HEK293 (cell line): ENCODE data around the gene SEC61G.

Experiments
- CTCF ChIA-PET: fragments of 350-600 bp; formaldehyde crosslinking; extraction: SDS; loops from one replicate; lab custom pipeline; 2021; ENCODE audit warnings: antibody characterized with exemption; lab: Yijun Ruan, JAX
- POLR2A ChIA-PET: fragments of 300-600 bp; formaldehyde crosslinking; extraction: SDS; loops from one replicate; lab custom pipeline; 2020; ENCODE audit warnings: antibody characterized with exemption, inconsistent platforms; lab: Yijun Ruan, JAX
- H3K27ac ChIP-seq: fragments of 200-500 bp; sonication (Bioruptor generic); 2 replicates; pipeline ENCODE4 v1.5.1; 2014; ENCODE audit warnings: low read depth, low read length, control low read depth, inconsistent platforms; ENCODE audit errors: extremely low read depth
- H3K36me3 ChIP-seq, 2 experiments: fragments of 200-500 bp in 1 of 2; sonication (Bioruptor generic) in 1 of 2; 1 replicate in 1 of 2; 2 replicates in 1 of 2; pipeline ENCODE4 v1.5.1; 2014 to 2017; ENCODE audit warnings: inconsistent platforms in 2 of 2, low read length in 2 of 2; ENCODE audit not compliant: control insufficient read depth in 2 of 2, insufficient read depth in 1 of 2
- H3K4me1 ChIP-seq: fragments of 200-500 bp; sonication (Bioruptor generic); 2 replicates; pipeline ENCODE4 v1.5.1; 2014; ENCODE audit warnings: mild to moderate bottlenecking, low read length, inconsistent platforms; ENCODE audit not compliant: control insufficient read depth, insufficient read depth
- H3K4me3 ChIP-seq: 2 replicates; pipeline ENCODE4 v1.5.1; 2011; ENCODE audit warnings: low read depth, mild to moderate bottlenecking, control low read depth, low read length, moderate library complexity
- H3K9me3 ChIP-seq: fragments of 200-500 bp; sonication (Bioruptor generic); 2 replicates; pipeline ENCODE4 v1.5.1; 2014; ENCODE audit warnings: low read depth, low read length, inconsistent platforms; ENCODE audit not compliant: control insufficient read depth, insufficient read depth
- ATF2 ChIP-seq: fragments of 450-650 bp; formaldehyde crosslinking; IDR thresholded peaks from 2 replicates; pipeline ENCODE4 v1.5.1; 2016; ENCODE audit warnings: missing biosample characterization, missing genetic modification characterization, low read depth
- EGR2 ChIP-seq: fragments of 450-650 bp; formaldehyde crosslinking; IDR thresholded peaks from 2 replicates; pipeline ENCODE4 v1.5.1; 2016; ENCODE audit warnings: low read depth, missing biosample characterization, missing genetic modification characterization
- ELK4 ChIP-seq: IDR thresholded peaks from 2 replicates; pipeline ENCODE4 v1.6.1; 2011; ENCODE audit warnings: mild to moderate bottlenecking, low read depth, low read length, borderline replicate concordance
- HOXC10 ChIP-seq: sonication (generic); formaldehyde crosslinking; IDR thresholded peaks from 2 replicates; pipeline ENCODE4 v1.8.1; 2023; ENCODE audit warnings: mild to moderate bottlenecking, missing genetic modification reagents
- MEIS1 ChIP-seq: sonication (generic); formaldehyde crosslinking; IDR thresholded peaks from 2 replicates; pipeline ENCODE4 v1.8.1; 2022; ENCODE audit warnings: missing genetic modification reagents, mild to moderate bottlenecking, borderline replicate concordance
- ZBTB11 ChIP-seq: fragments of 450-650 bp; formaldehyde crosslinking; conservative IDR thresholded peaks from 2 replicates; pipeline ENCODE4 v1.5.1; 2016; ENCODE audit warnings: low read depth, missing biosample characterization, missing genetic modification characterization
- ZBTB17 ChIP-seq: fragments of 450-650 bp; formaldehyde crosslinking; IDR thresholded peaks from 2 replicates; pipeline ENCODE4 v1.5.1; 2016; ENCODE audit warnings: missing biosample characterization, missing genetic modification characterization
- ZBTB20 ChIP-seq: fragments of 450-650 bp; formaldehyde crosslinking; IDR thresholded peaks from 2 replicates; pipeline ENCODE4 v1.5.1; 2016; ENCODE audit warnings: missing biosample characterization, missing genetic modification characterization
- ZEB2 ChIP-seq: fragments of 450-650 bp; formaldehyde crosslinking; IDR thresholded peaks from 2 replicates; pipeline ENCODE4 v1.5.1; 2016; ENCODE audit warnings: missing biosample characterization, missing genetic modification characterization
- ZNF10 ChIP-seq: fragments of 450-650 bp; formaldehyde crosslinking; IDR thresholded peaks from 2 replicates; pipeline ENCODE4 v1.5.1; 2017; ENCODE audit warnings: missing biosample characterization, missing genetic modification characterization
- ZNF174 ChIP-seq: fragments of 450-650 bp; formaldehyde crosslinking; IDR thresholded peaks from 2 replicates; pipeline ENCODE4 v1.5.0; 2017; ENCODE audit warnings: missing biosample characterization, mild to moderate bottlenecking, missing genetic modification characterization
- ZNF211 ChIP-seq: fragments of 450-650 bp; formaldehyde crosslinking; IDR thresholded peaks from 2 replicates; pipeline ENCODE4 v1.5.1; 2016; ENCODE audit warnings: low read depth, missing biosample characterization, missing genetic modification characterization
- ZNF274 ChIP-seq, 2 experiments: fragments of 200-500 bp in 1 of 2; fragments of 450-650 bp in 1 of 2; sonication (Bioruptor generic) in 1 of 2; formaldehyde crosslinking in 1 of 2; IDR thresholded peaks; 2 replicates each; pipeline versions ENCODE4 v1.5.1 to v1.6.1; 2014 to 2016; ENCODE audit warnings: borderline replicate concordance in 1 of 2, inconsistent platforms in 1 of 2, low read length in 1 of 2, missing biosample characterization in 1 of 2, missing genetic modification characterization in 1 of 2
- ZNF292 ChIP-seq: fragments of 450-650 bp; formaldehyde crosslinking; IDR thresholded peaks from 2 replicates; pipeline ENCODE4 v1.5.1; 2016; ENCODE audit warnings: low read depth, missing biosample characterization, missing genetic modification characterization, borderline replicate concordance
- ZNF37A ChIP-seq: fragments of 450-650 bp; IDR thresholded peaks from 2 replicates; pipeline ENCODE4 v1.5.1; 2018; ENCODE audit warnings: missing biosample characterization, missing genetic modification characterization
- ZNF501 ChIP-seq: fragments of 450-650 bp; formaldehyde crosslinking; IDR thresholded peaks from 2 replicates; pipeline ENCODE4 v1.5.1; 2016; ENCODE audit warnings: missing biosample characterization, missing genetic modification characterization
- ZNF518A ChIP-seq: fragments of 450-650 bp; formaldehyde crosslinking; conservative IDR thresholded peaks from 2 replicates; pipeline ENCODE4 v1.5.1; 2016; ENCODE audit warnings: low read depth, missing biosample characterization, missing genetic modification characterization
- ZNF544 ChIP-seq: fragments of 450-650 bp; formaldehyde crosslinking; IDR thresholded peaks from 2 replicates; pipeline ENCODE4 v1.5.0; 2017; ENCODE audit warnings: missing biosample characterization, missing genetic modification characterization
- ZNF571 ChIP-seq: fragments of 450-650 bp; formaldehyde crosslinking; IDR thresholded peaks from 2 replicates; pipeline ENCODE4 v1.5.0; 2017; ENCODE audit warnings: missing biosample characterization, missing genetic modification characterization
- ZNF580 ChIP-seq: fragments of 450-650 bp; formaldehyde crosslinking; IDR thresholded peaks from 2 replicates; pipeline ENCODE4 v1.5.1; 2016; ENCODE audit warnings: missing biosample characterization, missing genetic modification characterization
- ZNF76 ChIP-seq: fragments of 450-650 bp; formaldehyde crosslinking; IDR thresholded peaks from 2 replicates; pipeline ENCODE4; 2016; ENCODE audit warnings: low read depth, missing biosample characterization, missing genetic modification characterization, borderline replicate concordance

The SEC61G gene

GRCh38 chr7:54758702-54759592 is at the start of gene SEC61G:
Gene SEC61G (minus strand): TSS chr7:54759211. CDS start chr7:54757588, 1,623 bp downstream.
- peaks cover 6 to 18% of the 10 kb centered on the region in 2 experiments for H3K36me3 ChIP-seq
- peak within 1 kb of the TSS; percentile 98 for H3K4me3 ChIP-seq
- peaks cover 4% of the 10 kb centered on the region; the same call in 1 of the 2 replicates for H3K4me1 ChIP-seq
- ChIA-PET CTCF (interaction anchor here (0.6 to 4.9 kb wide), 5 partner anchors 15 to 884 kb away, joined by 3 to 34 read pairs (median 6); no protein-coding TSS in a partner anchor), POLR2A (interaction anchor here (0.6 to 1.8 kb wide), 17 partner anchors 9 to 1347 kb away, joined by 3 to 13 read pairs (median 4); partner anchors contain the start of genes CCT6A, CHCHD2 and PSPH)
- H3K9me3 ChIP-seq: no peaks in the 10 kb centered on the region
- peak within 1 kb of the TSS; percentile 76 for H3K27ac ChIP-seq
- 0 out of 2 replicates have a peak, but pooled peaks have one; percentile 12 for TF ChIP-seq EGR2
- no peak for TF ChIP-seq ZEB2 (tag by site-specific recombination)
- peak; percentile 40; the same call in 1 of the 2 replicates for TF ChIP-seq ZNF76 (tag by site-specific recombination)
- no peak for TF ChIP-seq ZNF544 (tag by site-specific recombination)
- no peak for TF ChIP-seq ZNF211
- TF ChIP-seq ZNF571: no peak
- no peak for TF ChIP-seq ATF2 (tag by site-specific recombination)
- 0 out of 2 replicates have a peak, but pooled peaks have one; percentile 23 for TF ChIP-seq HOXC10 (CRISPR knock-in tag)
- peak; percentile 99 for TF ChIP-seq ZNF10
- TF ChIP-seq ZNF292 (tag by site-specific recombination): no peak
- peak; percentile 40; the same call in 1 of the 2 replicates for TF ChIP-seq ZBTB20 (tag by site-specific recombination)
- TF ChIP-seq ZNF174 (tag by site-specific recombination): no peak
- TF ChIP-seq ZNF580 (tag by site-specific recombination): no peak
- no peak for TF ChIP-seq MEIS1 (CRISPR knock-in tag)
- TF ChIP-seq ELK4: peak; percentile 27; the same call in 1 of the 2 replicates
- TF ChIP-seq ZNF274 (IDR thresholded peaks at IDR 0.05; ENCODE audit: low read length): no peak
- TF ChIP-seq ZNF274 (tag by site-specific recombination; IDR thresholded peaks at IDR 0.05; ENCODE audit: borderline replicate concordance): no peak
- TF ChIP-seq ZNF501 (tag by site-specific recombination): 0 out of 2 replicates have a peak, but pooled peaks have one; percentile 44
- TF ChIP-seq ZNF37A: no peak
- TF ChIP-seq ZNF518A (tag by site-specific recombination): peak; percentile 25; the same call in 1 of the 2 replicates
- TF ChIP-seq ZBTB17 (tag by site-specific recombination): 0 out of 2 replicates have a peak, but pooled peaks have one; percentile 13
- peak; percentile 76 for TF ChIP-seq ZBTB11
